ENCODE measurements around the gene PPP6R1.

PPP6R1 gene

DNA sequence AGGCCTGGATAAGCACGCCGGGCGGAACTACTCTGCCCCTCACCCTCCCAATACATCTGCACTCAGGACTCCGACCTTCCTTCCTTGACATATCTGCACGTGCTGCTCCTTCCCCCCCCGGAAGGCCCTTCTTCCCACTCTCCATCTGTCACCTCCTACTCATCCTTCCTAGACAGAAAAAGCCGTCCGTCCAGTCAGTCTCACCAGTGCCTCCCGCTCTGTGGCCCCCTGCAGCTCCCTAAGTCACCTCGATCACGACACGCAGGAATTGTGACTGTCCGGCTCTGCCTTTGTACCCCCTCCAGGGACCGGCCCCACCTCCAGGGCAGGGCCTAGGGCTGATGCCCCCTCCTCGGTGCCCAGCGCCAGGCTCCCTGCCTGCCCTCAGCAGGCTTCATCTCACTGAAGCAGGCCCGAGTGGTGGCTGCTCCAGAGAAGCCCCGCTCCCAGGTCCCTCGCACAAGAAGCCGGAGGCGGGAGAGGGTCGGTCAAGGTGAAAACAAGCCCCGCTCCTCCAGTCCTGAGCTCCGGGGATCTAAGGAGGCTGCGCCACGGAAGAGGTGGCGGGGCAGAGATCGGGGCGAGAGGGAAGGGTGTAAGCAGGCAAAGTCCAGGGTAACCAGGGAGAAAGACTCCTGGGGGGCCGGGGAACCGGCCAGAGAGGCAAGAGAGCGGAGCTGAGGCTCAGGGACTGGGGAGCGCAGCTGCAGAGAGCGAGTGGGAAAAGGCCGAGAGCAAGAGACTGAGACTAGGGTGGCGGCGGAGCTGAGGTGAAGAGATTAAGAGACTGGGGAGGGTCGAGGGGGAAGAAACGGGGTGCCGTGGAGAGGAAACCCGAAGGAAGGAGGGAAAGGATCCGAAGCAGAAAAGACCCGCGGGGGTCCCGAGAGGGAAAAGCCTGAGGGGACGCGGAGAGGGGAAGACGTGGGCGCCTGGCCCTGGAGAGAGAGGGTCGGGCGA is 1.1 kb downstream of the PPP6R1 start:
- ATAC-seq, result no peak

DNA sequence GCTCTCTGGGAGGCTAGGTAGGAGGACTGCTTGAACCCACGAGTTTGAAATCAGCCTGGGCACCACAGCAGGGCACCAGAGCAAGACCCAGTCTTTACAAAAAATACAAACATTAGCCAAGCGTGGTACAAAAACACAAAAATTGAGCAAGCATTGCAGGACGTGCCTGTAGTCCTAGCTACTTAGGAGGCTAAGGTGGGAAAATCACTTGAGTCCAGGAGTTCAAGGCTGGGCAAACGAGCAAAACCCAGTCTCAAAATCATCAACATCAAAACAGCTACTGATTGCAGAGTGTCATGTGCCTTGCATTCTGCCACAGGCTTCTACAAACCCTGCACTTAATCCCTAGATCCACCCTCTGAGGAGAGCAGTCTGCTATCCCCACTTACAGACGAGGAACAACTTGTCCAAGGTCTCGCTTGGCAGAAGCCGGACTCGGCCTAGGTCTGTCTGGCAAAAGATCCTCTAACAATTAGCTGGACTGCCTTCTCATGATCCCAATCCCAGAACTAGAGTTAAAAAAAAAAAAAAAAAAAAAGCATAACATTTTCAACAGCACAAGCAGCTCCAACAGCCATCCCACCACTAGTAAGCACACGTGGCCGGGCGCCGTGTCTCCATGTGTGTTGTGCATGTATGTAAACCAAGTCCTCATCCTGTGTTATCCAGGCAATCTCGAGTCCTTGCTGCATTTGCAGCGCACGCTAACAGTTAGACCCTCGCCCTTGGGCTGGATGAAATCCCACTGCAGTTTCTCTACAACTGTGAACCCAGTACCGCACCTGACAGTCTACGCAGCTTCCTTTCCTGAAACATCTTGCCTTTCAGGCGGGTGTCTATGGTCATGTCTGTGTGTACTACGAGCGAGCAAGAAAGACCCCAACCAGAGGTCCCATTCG is 2.0 kb downstream of the PPP6R1 start:
- no peak for ATAC-seq

DNA sequence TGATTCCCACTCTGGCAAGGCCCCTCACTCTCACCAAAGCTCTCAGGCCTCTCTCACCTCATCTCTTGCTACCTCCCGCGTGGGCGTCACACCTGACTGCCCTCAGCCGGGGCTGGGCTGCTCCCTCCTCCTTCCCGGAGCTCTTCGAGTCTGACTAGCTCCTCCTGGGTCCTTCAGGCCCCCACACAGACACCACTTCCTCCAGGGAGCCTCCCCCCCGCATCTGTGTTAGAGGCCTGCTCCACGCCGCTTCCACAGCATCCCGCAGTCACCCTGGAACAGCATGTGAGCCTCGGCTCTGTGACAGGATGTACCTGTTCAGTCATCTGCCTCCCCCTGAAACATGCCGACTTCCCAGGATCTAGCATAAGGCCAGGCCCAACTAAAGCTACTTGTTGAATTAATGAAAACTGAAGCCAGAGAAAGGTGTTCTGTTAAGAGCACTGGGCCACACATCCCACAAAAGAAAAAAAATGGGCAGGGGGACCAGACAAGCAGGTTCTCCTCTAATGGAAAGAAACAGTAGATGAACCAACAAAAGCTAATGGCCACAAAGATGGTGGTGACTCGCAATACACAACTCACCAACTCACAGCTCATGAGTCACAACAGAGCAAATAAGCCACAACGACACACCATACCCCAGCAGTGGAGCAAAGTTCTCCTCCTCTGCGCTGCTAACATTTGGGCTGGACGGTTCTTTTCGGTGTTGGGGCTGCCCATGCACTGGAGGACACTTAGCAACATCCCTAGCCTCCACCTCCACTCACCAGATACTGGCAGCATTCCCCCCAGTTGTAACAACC is 3.0 kb downstream of the PPP6R1 start:
- peak; percentile 27 to 33 for ATAC-seq

DNA sequence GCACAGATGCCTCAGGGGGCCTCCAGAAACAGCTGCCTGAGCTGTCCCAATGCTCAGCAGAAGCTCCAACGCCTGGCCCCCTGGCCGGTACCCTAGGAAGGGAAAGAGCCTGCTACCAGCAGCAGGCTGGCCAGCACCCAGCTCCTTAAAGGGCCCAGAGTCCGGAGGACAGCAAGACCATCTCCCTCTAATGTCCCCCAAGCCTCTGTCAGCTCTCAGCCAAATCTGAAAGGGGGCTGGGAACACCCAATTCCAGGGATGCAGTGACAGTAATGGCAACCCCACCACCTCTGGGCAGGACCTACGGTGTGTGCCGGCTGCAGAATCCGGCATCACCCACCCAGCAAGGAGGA is 4.2 kb downstream of the PPP6R1 start:
- ATAC-seq, result no peak

DNA sequence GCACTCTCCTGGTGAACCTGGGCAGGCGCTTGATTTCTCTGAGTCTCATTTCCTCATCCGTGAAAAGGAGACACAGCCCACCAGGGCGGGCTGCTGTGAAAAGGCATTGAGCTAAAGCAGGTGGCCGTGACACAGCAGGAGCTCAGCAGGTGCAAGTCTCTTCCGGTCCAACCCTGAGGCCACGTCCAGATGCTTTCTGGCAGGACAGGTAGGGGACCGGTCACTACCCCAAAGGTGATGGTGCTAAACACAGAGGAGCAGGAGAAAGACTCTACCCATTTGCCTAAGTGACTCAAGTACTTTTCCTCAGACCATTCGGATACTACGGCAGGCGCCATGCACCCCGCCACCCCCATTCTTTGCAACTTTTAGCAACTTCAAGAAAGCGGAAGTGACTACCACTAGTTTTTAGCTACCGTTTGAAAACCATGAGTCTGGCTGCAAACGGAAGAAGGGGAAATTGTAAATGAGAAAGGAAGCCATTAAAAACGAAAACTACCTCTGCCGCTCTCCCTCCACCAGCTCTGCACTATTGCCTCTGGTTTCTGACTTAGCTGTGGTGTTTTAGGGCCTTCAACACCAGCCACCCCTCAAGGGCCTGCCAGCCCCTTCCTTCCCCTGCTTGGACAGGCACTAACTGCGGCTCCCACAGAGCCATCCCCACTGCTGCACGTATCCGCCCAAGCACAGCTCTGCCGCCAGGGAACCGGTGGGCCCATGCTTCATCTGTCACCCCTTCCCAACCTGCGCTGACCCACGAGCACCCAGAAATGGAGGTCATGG is 4.8 kb downstream of the PPP6R1 start:
- peak; percentile 25 to 26 for ATAC-seq

DNA sequence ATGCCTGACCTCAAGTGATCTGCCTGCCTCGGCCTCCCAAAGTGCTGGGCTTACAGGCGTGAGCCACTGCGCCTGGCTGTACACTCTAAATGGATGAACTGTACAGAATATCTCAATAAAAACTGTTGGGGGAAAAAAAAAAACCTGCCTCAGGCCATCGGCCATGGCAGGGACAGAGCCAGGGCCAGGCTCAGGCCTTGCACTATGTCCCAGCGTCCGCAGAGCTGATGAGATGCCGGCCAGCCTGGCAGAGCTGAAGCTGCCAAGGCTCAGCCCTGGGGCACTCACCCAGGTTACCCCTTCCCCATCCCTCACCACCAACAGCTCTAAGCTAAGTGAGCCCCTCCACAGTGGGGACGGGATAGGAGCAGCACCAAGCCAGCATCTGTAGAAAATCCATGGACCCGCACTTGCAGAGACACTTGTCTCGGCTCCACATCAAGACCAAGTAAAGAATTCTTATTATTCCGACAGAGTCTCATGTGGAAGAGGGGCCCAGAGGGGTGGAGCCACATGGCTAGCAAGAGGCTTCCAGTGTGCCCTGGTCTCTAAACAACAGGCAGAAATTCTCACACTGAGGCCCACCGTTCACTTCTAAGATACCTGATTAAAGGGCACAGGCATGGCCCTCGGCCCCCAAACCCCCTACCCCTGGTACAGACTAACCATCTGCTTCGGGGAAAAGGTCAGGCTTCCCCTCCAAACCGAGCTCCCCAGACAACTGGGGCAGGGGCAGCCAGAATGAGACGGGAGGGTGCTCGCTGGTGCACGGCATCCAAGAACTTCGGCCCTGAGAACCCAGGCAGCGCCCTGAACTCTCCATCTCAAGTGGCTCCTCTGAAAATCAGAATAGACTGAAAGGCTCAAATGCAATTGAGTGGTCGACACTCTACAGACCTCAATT is 5.8 kb downstream of the PPP6R1 start:
- ATAC-seq, result no peak

DNA sequence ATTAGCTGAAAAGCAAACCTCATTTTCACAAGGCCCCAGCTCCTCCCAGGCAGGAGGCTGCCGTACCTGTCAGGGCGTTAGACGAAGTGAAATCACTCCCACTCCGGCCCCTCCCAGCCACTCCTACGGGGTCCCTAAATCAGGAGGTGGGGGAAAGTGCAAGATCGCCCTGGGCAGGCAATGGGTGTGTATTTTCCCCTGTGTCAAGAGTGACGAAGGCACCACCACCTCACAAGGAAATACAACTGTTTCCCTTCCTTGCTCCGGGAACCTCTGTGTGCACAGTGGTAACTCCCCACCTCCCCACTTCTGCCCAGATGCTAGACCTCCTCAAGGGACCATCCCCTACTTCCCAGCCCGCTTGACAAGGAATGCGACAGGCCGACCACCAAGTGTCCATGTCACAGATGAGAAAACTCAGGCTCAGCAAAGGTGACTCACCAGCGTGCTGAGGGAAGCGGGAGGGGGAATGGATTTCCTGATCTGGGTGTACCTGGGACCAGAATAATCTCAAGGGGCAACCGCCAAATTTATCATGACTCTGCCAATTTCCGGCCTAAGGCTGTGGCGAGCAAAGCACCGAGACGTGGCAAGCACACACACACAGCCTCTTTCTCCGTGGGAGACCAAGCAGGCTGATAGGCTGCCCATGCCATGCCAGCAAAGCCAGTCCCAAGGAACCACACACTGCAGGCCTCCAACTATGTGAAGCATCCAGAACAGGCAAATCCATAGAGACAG is 7.3 kb downstream of the PPP6R1 start:
- ATAC-seq, result no peak

DNA sequence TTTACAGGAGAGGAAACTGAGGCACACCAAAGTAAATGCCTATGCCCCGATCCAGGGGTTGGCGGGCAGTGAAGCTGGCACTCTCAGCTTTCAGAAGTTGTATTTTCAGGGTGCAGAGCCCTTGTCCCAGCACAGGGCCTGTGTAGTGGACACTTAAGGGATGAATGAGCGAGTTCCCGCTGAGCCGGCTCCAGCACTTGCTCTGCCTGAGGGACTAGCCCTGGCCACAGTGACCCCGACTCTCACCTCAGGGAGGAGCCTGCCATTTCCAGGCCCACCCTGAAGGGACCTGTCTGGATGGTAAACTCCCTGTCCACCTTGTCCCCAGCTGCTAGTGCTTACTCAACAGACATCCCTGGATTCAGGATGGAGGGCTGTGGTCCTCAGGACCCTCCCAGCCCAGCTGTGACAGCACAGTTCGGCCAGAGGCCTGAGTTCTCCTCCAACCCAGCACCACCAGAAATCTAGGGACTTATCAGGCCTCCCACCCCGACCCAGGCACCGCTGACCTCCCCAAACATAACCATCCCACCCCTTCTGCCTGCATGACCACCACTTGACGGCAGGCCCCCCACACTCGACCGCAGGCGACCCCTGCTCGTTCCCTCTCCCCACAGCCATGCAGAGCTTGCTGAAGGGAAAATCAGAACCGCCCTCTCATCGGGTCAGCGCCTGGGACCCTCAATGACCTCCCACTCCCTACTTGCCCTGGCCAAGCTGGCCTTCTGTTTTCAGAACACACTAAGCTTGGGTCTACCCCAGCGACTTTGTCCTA is 8.4 kb downstream of the PPP6R1 start:
- no peak for ATAC-seq

DNA sequence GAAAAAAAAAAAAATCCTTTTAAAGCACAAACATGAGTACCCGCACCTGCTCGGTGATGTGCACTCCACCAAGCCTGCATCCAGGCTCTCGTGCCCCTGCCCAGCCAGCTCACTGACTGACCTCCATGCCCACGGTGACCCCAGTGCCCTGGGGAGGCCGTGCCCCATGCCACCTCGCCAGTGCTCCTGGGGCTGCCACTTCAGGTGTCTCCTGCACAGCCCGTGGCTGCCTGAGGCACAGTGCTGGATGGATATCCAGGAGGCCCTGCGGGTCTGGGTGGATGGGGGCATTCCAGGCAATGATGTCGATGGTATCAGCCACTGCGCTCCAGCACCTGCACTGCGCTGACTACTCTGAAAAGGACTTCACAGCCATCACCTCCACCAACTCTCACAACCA is 9.0 kb downstream of the PPP6R1 start:
- ATAC-seq, result no peak

DNA sequence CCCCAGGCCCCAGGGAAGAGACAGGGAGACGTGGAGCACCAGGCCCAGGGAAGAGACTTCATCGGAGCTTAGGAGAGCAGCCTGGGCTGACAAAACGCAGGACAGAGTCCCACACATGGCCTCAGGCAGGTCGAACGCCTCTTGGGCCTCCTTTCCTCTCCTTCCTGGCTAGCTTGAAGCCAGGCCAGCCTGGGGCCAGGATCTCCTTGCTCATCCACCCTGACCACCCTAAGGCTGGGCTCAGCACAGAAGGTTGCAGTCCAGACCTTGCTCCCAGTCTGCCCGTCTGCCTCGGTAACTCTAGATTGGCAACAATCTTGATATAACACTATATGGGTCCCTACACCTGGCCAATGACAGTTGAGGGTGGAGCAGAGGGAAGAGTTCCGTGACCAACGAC is 10.1 kb downstream of the PPP6R1 start:
- ATAC-seq, result no peak

DNA sequence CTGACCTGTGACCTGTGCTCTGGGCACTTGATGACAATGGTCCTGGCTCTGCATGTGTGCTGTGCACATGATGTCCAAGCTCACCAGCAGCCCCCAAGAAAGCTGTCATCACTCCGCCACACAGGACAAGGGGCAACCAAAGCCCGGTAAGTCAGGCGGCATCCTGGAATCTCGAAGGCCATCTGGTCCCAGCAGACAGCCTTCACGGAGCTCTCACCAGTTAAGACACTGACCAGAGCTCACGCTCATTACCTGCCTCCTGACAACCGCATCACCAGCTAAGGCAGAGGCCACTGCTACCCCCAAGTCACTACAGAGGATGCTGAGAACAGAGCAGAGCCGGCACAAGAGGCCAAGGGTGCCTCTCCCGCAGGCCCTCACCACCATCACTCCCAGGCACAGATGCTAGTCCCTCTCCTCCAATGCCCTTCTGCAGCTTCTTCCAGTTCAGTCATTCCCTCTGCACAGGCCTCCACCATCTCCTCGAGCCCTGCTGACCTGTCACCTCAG is 10.6 kb downstream of the PPP6R1 start:
- no peak for ATAC-seq

DNA sequence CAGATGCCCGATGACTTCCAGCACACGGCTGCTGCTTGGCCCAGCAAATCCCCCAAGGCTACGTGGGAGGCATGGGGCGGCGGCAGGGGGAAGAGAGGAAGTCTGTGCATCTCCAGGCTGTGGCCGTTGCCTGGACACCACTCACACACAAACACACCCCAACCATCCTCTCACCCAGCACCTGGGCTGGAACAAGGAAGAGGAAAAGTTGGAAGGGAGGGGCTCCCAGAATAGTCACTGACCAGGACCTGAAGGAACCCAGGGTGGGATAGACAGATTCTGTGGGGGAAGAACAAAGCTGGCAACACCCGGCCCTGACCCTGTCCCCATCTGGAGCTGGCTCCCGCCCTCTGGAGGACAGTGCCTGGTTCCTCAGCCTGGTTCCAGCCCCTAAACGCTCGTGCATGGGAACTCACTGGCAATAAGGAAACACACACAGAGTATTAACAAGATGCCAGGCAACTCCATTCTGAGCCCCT is 11.2 kb downstream of the PPP6R1 start:
- no peak for ATAC-seq

DNA sequence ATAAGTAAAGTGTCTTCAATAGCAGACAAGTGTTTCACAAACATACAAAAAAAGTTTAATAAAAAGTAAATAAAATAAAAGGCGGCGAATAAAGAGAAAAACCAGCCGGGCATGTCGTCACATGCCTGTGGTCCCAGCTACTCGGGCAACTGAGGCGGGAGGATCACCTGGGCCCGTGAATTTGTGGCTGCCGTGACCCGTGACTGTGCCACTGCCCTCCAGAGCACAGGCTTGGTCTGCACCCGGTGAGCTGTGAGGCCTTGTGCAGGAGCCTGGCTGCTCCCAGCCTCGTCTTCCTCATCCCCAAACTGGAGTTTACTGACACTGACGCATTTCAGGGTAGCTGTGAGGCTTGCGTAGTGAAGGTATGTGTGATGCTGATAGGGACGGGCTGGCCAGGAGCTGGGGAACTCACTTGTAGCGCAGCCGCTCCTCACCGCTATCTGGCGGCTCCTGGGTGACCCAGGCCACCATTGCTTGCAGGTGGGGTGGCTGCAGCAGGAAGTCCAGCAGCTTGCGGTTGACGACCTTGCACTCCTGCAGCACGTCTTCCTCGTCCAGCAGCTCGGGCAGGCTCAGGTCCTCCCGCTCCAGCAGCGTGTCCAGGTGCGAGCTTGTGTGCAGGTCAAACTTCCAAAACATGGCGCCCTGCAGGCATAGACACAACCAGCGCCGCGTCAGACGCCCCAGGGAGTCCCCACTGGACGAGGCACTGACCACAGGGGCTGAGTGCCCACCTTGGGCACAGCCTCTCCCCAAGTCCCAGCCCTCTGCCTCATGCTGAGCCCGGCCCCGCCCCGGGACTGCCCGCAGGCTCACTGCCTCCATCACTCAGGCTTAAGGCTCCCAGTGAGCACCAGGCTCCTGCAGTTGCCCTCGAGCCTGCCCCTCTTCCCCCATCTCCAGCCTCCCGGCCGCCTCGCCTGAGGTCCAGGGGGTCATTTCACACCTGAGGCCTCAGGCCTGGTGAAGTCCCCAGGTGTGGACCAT is 12.1 kb downstream of the PPP6R1 start:
- ATAC-seq, result no peak

DNA sequence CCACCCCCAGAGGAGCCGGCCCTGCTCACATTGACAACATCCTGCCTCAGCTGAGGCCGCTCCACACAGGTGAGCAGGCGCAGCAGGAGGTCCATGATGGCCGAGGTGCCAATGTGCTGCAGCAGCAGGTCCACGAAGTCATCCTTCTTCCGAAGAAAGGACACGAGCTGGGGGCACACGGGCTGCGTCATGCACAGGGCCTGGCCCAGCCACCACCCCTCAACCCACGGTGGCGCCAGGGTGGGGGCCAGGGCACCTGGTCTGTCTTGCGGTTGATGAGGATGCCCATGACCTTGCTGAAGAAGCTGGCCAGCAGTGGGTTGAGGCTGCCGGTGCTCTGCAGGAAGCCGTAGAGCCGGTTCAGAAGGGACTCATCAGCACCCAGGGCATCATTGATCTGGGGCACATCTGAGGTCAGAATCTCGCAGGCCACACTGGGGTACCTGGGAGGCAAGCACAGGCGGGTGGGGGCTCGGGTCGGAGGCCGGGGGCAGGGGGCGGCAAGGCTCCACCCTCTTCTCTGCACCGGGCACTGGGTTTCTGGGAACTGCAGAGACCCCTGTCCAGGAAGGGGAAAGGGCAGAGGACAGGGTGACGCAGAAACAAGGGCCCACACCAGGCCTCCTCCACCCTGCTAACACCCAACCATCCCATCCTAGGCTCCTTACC is 13.4 kb downstream of the PPP6R1 start:
- no peak for ATAC-seq

DNA sequence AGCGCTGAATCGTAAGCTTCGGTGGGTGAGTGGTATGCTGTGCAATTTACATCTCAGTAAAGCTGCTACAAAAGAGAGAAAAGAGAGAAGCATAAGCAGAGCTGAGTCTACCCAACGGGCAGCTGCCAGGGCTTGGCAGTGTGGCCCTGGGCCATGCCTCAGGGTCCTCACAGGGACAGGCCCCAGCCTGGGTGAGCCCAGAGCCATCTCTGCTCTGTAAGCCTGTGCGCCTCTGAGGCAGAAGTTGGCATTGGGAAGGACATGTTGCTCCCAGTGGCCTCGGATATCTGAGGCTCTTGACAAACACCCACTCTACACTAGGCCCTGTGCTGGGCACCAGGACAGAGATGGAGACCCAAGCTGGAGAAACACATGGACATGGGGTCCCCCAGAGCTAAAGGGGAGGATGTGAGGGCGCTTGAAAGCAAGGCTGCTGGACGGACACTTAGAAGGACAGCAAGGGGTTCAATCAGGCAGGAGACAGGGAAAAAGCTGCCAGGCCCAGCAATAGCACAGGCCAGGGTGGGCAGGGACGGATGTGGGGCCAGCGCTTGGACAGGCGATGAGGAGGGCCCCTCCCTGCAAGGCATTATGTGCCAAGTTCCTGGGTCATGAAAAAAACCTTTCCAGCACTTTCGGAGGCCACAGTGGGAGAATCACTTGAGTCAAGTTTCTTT is 14.7 kb downstream of the PPP6R1 start:
- no peak for ATAC-seq

DNA sequence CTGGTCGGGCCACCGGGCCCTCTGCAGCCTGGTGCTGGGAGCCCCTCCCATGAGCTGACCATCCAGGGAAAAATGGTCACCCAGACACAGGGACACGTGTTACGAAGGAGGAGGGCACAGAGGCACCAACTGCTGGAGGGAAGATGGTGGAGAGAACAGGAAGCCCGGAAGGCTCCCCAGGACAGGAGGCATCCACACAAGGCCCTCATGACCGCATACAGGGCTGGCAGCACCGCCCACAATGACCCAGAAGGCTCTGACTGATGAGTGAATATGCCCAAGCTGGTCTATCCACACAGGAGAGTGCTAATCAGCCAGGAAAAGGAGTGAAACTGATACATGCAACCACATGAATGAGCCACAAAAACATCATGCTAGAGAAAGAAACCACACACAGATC is 16.3 kb downstream of the PPP6R1 start:
- no peak for ATAC-seq
